Measurements from ENCODE around the gene GPR52.

Gene GPR52

GRCh38 chr1:174491606-174492005, 43.8 kb downstream of the GPR52 start:
- FAIRE-seq (no peak), DNase-seq (ENCODE audit: insufficient read length, low spot score) (no peak)
- TF ChIP-seq POLR2AphosphoS5 (IDR thresholded peaks at IDR 0.05; ENCODE audit: low read depth, low read length), result no peak
- TF ChIP-seq POU2F2 (IDR thresholded peaks at IDR 0.05; ENCODE audit: low read depth, low read length), result no peak
- no peak for TF ChIP-seq TAF1 (IDR thresholded peaks at IDR 0.05; ENCODE audit: low read depth, low read length)

GRCh38 chr1:174497478-174497877, 49.7 kb downstream of the GPR52 start:
- FAIRE-seq (no peak), DNase-seq (ENCODE audit: insufficient read length, low spot score) (no peak)
- TF ChIP-seq SPI1 (IDR thresholded peaks at IDR 0.05; ENCODE audit: low read depth, low read length), result no peak
- TF ChIP-seq POLR2AphosphoS5 (IDR thresholded peaks at IDR 0.05; ENCODE audit: low read depth, low read length), result no peak
- no peak for TF ChIP-seq TAF1 (IDR thresholded peaks at IDR 0.05; ENCODE audit: low read depth, low read length)
- TF ChIP-seq POLR2A (IDR thresholded peaks at IDR 0.05; ENCODE audit: low read depth, low read length), result no peak
- TF ChIP-seq POU2F2 (IDR thresholded peaks at IDR 0.05; ENCODE audit: low read depth, low read length), result no peak
- no peak for TF ChIP-seq PAX5 (IDR thresholded peaks at IDR 0.05; ENCODE audit: insufficient read depth, low read length, severe bottlenecking)

Measured in GM12891 (cell line).